K562 (cell line): ENCODE measurements around the gene TRIM69. TPM values are rescaled to one million over a fixed set of nuclear protein-coding genes. Genes with fewer than 3 reads are reported as not detected.

Source experiments
- PHF8 ChIP-seq: fragments of 200-600 bp; sonication (generic); IDR thresholded peaks from 2 replicates; pipeline ENCODE4 v1.6.1; 2012; ENCODE audit warnings: mixed run types, mild to moderate bottlenecking, inconsistent platforms, low read length, moderate library complexity, borderline replicate concordance
- PTTG1 ChIP-seq: fragments of 450-650 bp; IDR thresholded peaks from 2 replicates; pipeline ENCODE4 v1.6.1; 2016; ENCODE audit warnings: low read depth, mild to moderate bottlenecking, missing genetic modification characterization, missing compliant biosample characterization
- SRF ChIP-seq, 2 experiments: fragments of 250-450, 450-650 bp in 1 of 2; sonication (Bioruptor Pico) in 1 of 2; sonication (generic) in 1 of 2; formaldehyde crosslinking; IDR thresholded peaks; 2 replicates each; pipeline versions ENCODE4 v1.5.0 to v1.5.1; 2020 to 2022; ENCODE audit warnings: mild to moderate bottlenecking in 1 of 2, missing genetic modification reagents in 1 of 2
- STAT5A ChIP-seq: IDR thresholded peaks from 2 replicates; pipeline ENCODE4 v1.6.1; 2012; ENCODE audit warnings: low read length, inconsistent platforms, borderline replicate concordance
- TAL1 ChIP-seq: fragments of 450-650 bp; IDR thresholded peaks from 2 replicates; pipeline ENCODE4 v1.6.1; 2016; ENCODE audit warnings: mild to moderate bottlenecking
- ZNF282 ChIP-seq: sonication (generic); formaldehyde crosslinking; IDR thresholded peaks from 2 replicates; pipeline ENCODE4 v1.8.1; 2023; ENCODE audit warnings: missing genetic modification reagents
- ZNF551 ChIP-seq: fragments of 250-450 bp; sonication (Bioruptor Pico); IDR thresholded peaks from 2 replicates; pipeline ENCODE4 v1.5.0; 2021; ENCODE audit warnings: mild to moderate bottlenecking, moderate library complexity
- ZNF778 ChIP-seq: fragments of 450-650 bp; formaldehyde crosslinking; IDR thresholded peaks from 2 replicates; pipeline ENCODE4 v1.4.0; 2020; ENCODE audit warnings: mild to moderate bottlenecking, moderate library complexity
- polyA plus RNA-seq, 8 experiments: library from polyadenylated mRNA; depleted of rRNA in 4 of 8; stranded (reverse) in 5 of 8; unstranded in 3 of 8; fragments of >200 nt; fragmentation: Nextera tagmentation in 2 of 8; fragmentation: Illumina TruSeq in 1 of 8; extraction: Ambion mirVana in 2 of 8; extraction: Trizol in 1 of 8; gene quantifications; 2 replicates each; pipeline versions ENCODE4 v1.2.1 to v1.2.3, GENCODE V29; 2011 to 2014; ENCODE audit warnings: inconsistent platforms in 1 of 8, missing spikeins in 1 of 8
- total RNA-seq, 7 experiments: library from RNA; depleted of rRNA in 6 of 7; stranded (reverse); fragments of >200 nt in 6 of 7; fragmentation: Illumina TruSeq in 2 of 7; extraction: Trizol in 2 of 7; gene quantifications; 2 replicates each; pipeline versions ENCODE4 v1.2.1 to v1.2.3, GENCODE V29; 2011 to 2021; ENCODE audit warnings: low replicate concordance in 1 of 7
- TF ChIP-seq, protein P1 (sequence below): sonication (generic); formaldehyde crosslinking; IDR thresholded peaks from 2 replicates; pipeline ENCODE4 v1.8.1; 2023; ENCODE audit warnings: mild to moderate bottlenecking, missing genetic modification reagents
- TF ChIP-seq, protein P2 (sequence below): fragments of 450-650 bp; IDR thresholded peaks from 2 replicates; pipeline ENCODE4 v1.6.1; 2016; ENCODE audit warnings: mild to moderate bottlenecking
- TF ChIP-seq, protein P3 (sequence below): fragments of 250-450 bp; sonication (Bioruptor Pico); IDR thresholded peaks from 2 replicates; pipeline ENCODE4 v1.4.0; 2020

TRIM69 gene
- total and polyA plus RNA-seq, 9 of the 15 experiments (the other 6 are each of a cell fraction or from before 2014, with no cell fraction given) = 1.0 to 4.3 (median 2.3) TPM

DNA sequence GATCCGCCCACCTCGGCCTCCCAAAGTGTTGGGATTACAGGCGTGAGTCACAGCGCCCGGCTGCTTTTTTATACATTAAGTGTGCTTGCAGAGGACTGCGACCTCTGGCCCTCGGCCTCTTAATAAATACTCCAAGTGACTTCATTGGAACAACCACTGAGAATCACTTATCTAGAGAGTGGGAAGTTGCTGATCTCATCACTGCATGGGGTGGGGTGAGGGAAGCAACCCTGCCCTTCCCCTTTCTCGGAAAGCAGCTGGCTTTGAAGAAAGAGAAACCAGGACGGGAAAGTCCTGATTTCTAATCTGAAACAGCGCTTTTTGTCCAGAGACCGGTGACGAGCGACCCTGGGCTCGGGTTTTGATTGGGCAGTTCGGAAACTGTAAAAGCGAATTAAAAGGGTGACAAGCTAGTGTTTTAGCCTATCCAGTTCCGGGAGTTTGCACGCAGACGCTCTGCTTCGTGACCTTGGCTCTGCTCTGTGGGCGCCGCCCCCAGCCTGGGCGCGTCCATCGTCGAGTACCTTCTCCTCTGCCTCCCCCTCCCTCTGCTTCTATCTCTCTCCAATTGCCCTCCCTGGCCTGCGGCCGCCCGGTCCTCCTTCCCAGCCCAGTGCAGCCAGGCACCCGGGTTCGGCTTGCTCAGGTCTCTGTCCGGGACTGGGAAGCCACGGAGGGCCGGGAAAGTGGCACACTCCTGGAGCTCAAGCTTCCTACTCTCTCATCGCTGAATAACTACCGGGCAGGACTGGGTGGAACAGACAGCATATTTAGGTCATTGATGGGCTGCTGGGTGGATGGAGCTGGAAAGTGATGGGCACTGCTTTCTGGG lies 7.5 kb upstream of the TRIM69 start (continued):
- TF ChIP-seq, protein P1, sequence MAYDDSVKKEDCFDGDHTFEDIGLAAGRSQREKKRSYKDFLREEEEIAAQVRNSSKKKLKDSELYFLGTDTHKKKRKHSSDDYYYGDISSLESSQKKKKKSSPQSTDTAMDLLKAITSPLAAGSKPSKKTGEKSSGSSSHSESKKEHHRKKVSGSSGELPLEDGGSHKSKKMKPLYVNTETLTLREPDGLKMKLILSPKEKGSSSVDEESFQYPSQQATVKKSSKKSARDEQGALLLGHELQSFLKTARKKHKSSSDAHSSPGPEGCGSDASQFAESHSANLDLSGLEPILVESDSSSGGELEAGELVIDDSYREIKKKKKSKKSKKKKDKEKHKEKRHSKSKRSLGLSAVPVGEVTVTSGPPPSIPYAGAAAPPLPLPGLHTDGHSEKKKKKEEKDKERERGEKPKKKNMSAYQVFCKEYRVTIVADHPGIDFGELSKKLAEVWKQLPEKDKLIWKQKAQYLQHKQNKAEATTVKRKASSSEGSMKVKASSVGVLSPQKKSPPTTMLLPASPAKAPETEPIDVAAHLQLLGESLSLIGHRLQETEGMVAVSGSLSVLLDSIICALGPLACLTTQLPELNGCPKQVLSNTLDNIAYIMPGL (CRISPR knock-in tag) = no peak
- TF ChIP-seq STAT5A = peak; percentile 91
- no peak for TF ChIP-seq ZNF282 (CRISPR knock-in tag)
- peak; percentile 70; the same call in 1 of the 2 replicates for TF ChIP-seq PHF8
- TF ChIP-seq ZNF778 (CRISPR knock-in tag) = no peak
- TF ChIP-seq, protein P2, sequence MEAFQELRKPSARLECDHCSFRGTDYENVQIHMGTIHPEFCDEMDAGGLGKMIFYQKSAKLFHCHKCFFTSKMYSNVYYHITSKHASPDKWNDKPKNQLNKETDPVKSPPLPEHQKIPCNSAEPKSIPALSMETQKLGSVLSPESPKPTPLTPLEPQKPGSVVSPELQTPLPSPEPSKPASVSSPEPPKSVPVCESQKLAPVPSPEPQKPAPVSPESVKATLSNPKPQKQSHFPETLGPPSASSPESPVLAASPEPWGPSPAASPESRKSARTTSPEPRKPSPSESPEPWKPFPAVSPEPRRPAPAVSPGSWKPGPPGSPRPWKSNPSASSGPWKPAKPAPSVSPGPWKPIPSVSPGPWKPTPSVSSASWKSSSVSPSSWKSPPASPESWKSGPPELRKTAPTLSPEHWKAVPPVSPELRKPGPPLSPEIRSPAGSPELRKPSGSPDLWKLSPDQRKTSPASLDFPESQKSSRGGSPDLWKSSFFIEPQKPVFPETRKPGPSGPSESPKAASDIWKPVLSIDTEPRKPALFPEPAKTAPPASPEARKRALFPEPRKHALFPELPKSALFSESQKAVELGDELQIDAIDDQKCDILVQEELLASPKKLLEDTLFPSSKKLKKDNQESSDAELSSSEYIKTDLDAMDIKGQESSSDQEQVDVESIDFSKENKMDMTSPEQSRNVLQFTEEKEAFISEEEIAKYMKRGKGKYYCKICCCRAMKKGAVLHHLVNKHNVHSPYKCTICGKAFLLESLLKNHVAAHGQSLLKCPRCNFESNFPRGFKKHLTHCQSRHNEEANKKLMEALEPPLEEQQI = no peak
- TF ChIP-seq SRF (CRISPR knock-in tag; IDR thresholded peaks at IDR 0.05) = peak; percentile 5 to 52; a peak in 1 of 4 replicates
- TF ChIP-seq TAL1 = no peak
- no peak for TF ChIP-seq ZNF551 (CRISPR knock-in tag)
- TF ChIP-seq PTTG1 (tag) = no peak
- TF ChIP-seq, protein P3, sequence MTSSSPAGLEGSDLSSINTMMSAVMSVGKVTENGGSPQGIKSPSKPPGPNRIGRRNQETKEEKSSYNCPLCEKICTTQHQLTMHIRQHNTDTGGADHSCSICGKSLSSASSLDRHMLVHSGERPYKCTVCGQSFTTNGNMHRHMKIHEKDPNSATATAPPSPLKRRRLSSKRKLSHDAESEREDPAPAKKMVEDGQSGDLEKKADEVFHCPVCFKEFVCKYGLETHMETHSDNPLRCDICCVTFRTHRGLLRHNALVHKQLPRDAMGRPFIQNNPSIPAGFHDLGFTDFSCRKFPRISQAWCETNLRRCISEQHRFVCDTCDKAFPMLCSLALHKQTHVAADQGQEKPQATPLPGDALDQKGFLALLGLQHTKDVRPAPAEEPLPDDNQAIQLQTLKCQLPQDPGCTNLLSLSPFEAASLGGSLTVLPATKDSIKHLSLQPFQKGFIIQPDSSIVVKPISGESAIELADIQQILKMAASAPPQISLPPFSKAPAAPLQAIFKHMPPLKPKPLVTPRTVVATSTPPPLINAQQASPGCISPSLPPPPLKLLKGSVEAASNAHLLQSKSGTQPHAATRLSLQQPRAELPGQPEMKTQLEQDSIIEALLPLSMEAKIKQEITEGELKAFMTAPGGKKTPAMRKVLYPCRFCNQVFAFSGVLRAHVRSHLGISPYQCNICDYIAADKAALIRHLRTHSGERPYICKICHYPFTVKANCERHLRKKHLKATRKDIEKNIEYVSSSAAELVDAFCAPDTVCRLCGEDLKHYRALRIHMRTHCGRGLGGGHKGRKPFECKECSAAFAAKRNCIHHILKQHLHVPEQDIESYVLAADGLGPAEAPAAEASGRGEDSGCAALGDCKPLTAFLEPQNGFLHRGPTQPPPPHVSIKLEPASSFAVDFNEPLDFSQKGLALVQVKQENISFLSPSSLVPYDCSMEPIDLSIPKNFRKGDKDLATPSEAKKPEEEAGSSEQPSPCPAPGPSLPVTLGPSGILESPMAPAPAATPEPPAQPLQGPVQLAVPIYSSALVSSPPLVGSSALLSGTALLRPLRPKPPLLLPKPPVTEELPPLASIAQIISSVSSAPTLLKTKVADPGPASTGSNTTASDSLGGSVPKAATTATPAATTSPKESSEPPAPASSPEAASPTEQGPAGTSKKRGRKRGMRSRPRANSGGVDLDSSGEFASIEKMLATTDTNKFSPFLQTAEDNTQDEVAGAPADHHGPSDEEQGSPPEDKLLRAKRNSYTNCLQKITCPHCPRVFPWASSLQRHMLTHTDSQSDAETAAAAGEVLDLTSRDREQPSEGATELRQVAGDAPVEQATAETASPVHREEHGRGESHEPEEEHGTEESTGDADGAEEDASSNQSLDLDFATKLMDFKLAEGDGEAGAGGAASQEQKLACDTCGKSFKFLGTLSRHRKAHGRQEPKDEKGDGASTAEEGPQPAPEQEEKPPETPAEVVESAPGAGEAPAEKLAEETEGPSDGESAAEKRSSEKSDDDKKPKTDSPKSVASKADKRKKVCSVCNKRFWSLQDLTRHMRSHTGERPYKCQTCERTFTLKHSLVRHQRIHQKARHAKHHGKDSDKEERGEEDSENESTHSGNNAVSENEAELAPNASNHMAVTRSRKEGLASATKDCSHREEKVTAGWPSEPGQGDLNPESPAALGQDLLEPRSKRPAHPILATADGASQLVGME = 0 out of 2 replicates have a peak, but pooled peaks have one; percentile 68
